Thoracic aorta (tissue), 2 donors: ENCODE results near the gene MSRB3. TPM values are rescaled to one million over a fixed set of nuclear protein-coding genes. Genes with fewer than 3 reads are reported as not detected.
"Not testable (repeated sequence)": the region's sequence is repeated elsewhere in the genome, so short reads cannot be mapped to it uniquely, and the experiment has no call there.

ENCODE experiments used
- ATAC-seq: fragments of 150-250 bp; one replicate; pipeline ENCODE4 v1.8.0; 2017; ENCODE audit warnings: low read depth; ENCODE audit not compliant: insufficient number of reproducible peaks, low FRiP score
- DNase-seq: peaks from one replicate; pipeline ENCODE4 v3.0.0-alpha.2; 2020; ENCODE audit warnings: low spot score
- H3K27ac ChIP-seq, 2 donors: fragments of 200-600 bp; sonication (generic); 1 replicate in 1 of 2; 2 replicates in 1 of 2; pipeline ENCODE4 v1.5.1; 2016; ENCODE audit warnings: mild to moderate bottlenecking in 2 of 2, moderate library complexity in 2 of 2
- H3K27me3 ChIP-seq: fragments of 200-600 bp; sonication (generic); replicated peaks from 2 replicates; pipeline ENCODE4 v1.6.0; 2016; ENCODE audit warnings: mild to moderate bottlenecking; ENCODE audit not compliant: insufficient read depth
- H3K36me3 ChIP-seq: fragments of 200-600 bp; sonication (generic); one replicate; pipeline ENCODE4 v1.5.1; 2016
- H3K4me1 ChIP-seq, 2 donors: fragments of 200-600 bp; sonication (generic); 1 replicate in 1 of 2; 2 replicates in 1 of 2; pipeline versions ENCODE4 v1.5.1 to v1.6.0; 2016; ENCODE audit warnings: low read depth in 2 of 2, mild to moderate bottlenecking in 1 of 2; ENCODE audit not compliant: control insufficient read depth in 1 of 2
- H3K4me3 ChIP-seq: fragments of 200-600 bp; sonication (generic); 2 replicates; pipeline ENCODE4 v1.5.1; 2016; ENCODE audit warnings: mild to moderate bottlenecking
- H3K9me3 ChIP-seq: fragments of 200-600 bp; sonication (generic); 2 replicates; pipeline ENCODE4 v1.5.1; 2016
- total RNA-seq, 2 donors: library from RNA; depleted of rRNA; stranded (reverse); fragments of >200 nt; gene quantifications; one replicate each; pipeline versions ENCODE4 v1.1.0 to v1.2.3, GENCODE V29; 2016
- TF ChIP-seq, protein P1 (sequence below): fragments of 200-600 bp; sonication (generic); IDR thresholded peaks from one replicate; pipeline ENCODE4 v1.5.1; 2019; ENCODE audit warnings: antibody characterized with exemption

MSRB3 gene
- total RNA-seq, 2 donors from 2014 or later: 221 to 232 TPM

DNA sequence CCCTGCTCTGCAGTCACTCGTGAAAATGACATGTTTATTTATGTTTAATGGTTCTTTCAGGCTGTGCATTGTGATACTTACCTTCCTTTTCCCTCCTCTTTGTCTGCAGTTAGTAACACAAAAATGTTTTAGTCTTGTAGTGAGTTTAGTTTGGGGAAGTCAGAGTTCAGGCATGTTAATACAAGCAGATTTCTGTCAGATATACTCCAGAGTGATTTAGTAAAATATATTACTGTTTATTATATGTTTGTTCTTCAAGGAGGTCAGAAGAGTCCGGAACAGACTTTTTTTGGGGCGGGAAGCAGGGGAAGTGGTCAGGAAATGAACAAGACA, 28.7 kb downstream of the MSRB3 start:
- Histone ChIP-seq H3K4me1 (peaks cover 22 to 68% of the 10 kb centered on the region in 2 donors), H3K36me3 (no peaks in the 10 kb centered on the region), H3K9me3 (no peaks in the 10 kb centered on the region), H3K27me3 (no peaks in the 10 kb centered on the region), H3K4me3 (no peak overlapping the region), H3K27ac (no peak overlapping the region)
- TF ChIP-seq, protein P1, sequence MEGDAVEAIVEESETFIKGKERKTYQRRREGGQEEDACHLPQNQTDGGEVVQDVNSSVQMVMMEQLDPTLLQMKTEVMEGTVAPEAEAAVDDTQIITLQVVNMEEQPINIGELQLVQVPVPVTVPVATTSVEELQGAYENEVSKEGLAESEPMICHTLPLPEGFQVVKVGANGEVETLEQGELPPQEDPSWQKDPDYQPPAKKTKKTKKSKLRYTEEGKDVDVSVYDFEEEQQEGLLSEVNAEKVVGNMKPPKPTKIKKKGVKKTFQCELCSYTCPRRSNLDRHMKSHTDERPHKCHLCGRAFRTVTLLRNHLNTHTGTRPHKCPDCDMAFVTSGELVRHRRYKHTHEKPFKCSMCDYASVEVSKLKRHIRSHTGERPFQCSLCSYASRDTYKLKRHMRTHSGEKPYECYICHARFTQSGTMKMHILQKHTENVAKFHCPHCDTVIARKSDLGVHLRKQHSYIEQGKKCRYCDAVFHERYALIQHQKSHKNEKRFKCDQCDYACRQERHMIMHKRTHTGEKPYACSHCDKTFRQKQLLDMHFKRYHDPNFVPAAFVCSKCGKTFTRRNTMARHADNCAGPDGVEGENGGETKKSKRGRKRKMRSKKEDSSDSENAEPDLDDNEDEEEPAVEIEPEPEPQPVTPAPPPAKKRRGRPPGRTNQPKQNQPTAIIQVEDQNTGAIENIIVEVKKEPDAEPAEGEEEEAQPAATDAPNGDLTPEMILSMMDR: no peak
- DNase-seq (no peak), ATAC-seq (no peak)

DNA sequence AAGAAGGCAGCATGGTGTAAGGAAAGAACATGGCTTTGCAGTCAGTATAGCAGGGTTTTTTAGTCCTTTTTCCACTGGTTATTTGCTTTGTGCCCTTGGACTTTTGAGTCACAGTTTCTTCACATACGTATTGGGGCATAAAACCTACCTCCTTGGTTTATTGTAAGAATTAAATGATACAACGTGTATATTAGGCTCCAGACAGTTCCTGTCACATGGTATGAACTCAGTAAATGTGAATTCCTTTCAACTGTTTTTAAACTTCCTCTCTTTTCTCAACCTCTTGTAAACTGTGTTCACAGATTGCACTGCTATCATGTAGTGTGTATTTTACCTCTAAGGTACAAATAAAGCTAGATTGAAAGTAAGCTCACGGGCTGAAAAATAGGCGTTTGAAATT, 29.5 kb downstream of the MSRB3 start:
- TF ChIP-seq, protein P1: no peak
- ATAC-seq (no peak), DNase-seq (no peak)
- H3K27ac ChIP-seq: no peak overlapping the region
- no peak overlapping the region for H3K4me3 ChIP-seq
- no peaks in the 10 kb centered on the region for H3K27me3 ChIP-seq
- H3K36me3 ChIP-seq: no peaks in the 10 kb centered on the region
- no peaks in the 10 kb centered on the region for H3K9me3 ChIP-seq
- H3K4me1 ChIP-seq: peaks cover 17 to 59% of the 10 kb centered on the region in 2 donors

DNA sequence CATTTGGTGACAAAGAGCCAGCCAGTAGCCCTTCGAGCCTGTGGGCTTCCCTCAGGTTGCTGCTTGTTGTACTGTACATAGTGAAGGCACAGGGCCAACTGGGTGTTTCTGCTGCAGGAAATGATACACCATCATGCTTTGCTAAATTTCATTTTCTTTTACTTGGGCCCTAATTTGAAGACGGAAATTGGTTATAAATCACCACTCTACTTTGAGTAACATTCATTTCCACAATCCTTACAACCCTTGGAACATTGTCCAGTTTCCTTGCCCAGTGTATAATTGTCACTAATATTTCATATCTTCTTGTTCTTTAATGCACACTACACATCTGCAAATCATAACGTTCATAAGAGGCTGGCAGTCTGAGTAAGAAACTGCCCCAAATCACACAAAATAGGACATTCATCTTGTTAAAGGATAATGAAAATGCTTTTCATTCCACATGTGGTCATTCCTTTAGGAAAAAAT, 30.2 kb downstream of the MSRB3 start:
- H3K27me3 ChIP-seq: no peaks in the 10 kb centered on the region
- TF ChIP-seq, protein P1: no peak
- no peak for DNase-seq
- no peak for ATAC-seq
- no peak overlapping the region for H3K27ac ChIP-seq
- no peak overlapping the region for H3K4me3 ChIP-seq
- H3K4me1 ChIP-seq: peaks cover 17 to 57% of the 10 kb centered on the region in 2 donors
- no peaks in the 10 kb centered on the region for H3K36me3 ChIP-seq
- no peaks in the 10 kb centered on the region for H3K9me3 ChIP-seq

DNA sequence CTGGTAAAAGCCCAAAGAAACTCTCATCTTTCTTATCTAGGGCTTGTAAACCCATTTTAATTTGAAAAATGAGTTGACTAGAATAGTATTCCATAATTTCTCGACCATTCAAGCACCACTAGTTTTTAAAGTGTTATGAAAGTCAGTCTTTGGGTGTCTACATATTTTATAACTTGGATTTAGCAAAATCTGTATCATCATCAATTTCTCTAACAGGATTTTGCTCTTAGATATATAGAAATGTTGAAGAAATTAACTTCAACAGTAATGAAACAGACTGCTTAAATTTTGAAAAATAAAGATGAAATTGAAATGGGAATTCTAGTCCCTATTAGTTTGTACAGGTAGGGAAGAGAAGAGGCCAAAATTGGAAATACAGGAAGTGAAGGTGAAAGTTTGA, 32.8 kb downstream of the MSRB3 start:
- no peaks in the 10 kb centered on the region for H3K36me3 ChIP-seq
- TF ChIP-seq, protein P1: no peak
- H3K27ac ChIP-seq: no peak overlapping the region
- no peaks in the 10 kb centered on the region for H3K27me3 ChIP-seq
- H3K4me3 ChIP-seq: no peak overlapping the region
- DNase-seq (no peak), ATAC-seq (no peak)
- no peaks in the 10 kb centered on the region for H3K9me3 ChIP-seq
- H3K4me1 ChIP-seq: peaks cover 17 to 38% of the 10 kb centered on the region in 2 donors

DNA sequence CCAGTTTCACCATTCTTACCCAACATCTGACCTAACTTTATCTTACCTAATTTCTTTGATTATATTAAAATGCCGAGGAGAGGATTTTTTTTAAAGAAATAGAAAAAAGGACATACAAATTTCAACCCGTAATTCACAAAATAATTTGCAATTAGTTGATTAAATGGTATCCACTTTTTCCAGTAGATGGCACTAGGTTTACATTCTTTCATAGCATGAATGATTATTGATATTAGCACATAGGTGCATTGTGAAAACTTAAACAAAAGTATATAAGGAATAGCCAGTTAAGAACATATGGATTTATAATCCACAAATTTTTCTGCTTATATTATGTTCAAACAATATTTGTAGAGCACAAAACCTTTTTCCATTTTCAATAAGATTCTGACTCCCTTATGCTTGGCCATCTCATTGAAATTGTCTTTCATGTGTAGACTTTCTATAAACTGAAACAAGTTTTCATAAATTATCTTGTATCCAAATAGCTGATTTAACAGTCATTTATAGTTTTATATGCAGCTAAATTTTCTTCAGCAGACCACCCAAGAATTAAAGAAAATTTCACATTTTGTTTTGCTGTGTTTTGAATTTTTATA, 35.3 kb downstream of the MSRB3 start:
- Histone ChIP-seq H3K27me3 (no peaks in the 10 kb centered on the region), H3K36me3 (no peaks in the 10 kb centered on the region), H3K4me3 (no peak overlapping the region), H3K4me1 (peaks cover 3 to 15% of the 10 kb centered on the region in 2 donors), H3K27ac (no peak overlapping the region), H3K9me3 (no peaks in the 10 kb centered on the region)
- ATAC-seq: no peak
- no peak for DNase-seq
- TF ChIP-seq, protein P1: no peak

DNA sequence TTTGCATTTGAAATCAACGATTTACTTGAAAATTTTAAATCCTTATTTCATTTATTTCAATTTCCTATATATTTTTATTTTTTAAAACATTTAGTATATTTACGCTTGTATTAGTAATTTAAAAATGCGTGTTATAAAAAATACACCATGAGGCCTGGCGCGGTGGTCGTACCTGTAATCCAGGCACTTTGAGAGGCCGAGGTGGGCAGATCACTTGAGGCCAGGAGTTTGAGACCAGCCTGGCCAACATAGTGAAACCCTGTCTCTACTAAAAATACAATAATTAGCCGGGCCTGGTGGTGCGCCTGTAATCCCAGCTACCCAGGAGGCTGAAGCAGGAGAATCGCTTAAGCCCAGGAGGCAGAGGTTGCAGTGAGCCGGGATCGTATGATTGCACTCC, 36.8 kb downstream of the MSRB3 start:
- not testable (repeated sequence) for H3K36me3 ChIP-seq, H3K27ac ChIP-seq, DNase-seq, H3K9me3 ChIP-seq, ATAC-seq, H3K27me3 ChIP-seq, H3K4me3 ChIP-seq
- H3K4me1 ChIP-seq: peaks cover 2 to 16% of the 10 kb centered on the region in 2 donors
